HUDEP-2 (cell line): ENCODE results near the gene NIT1.
"Not testable (repeated sequence)": the region's sequence is repeated elsewhere in the genome, so short reads cannot be mapped to it uniquely, and the experiment has no call there.

Experiments used
- DNase-seq, 76 experiments: peaks; one replicate each; lab custom pipeline; 2025; ENCODE audit not compliant: unreplicated experiment in 76 of 76; lab: John Stamatoyannopoulos, UW

NIT1 gene

GRCh38 chr1:161111117-161111516 is 6.8 kb upstream of the NIT1 start:
- DNase-seq: no peak

- DNase-seq: no peak
Measured at GRCh38 chr1:161111527-161111926, 6.4 kb upstream of the NIT1 start.

GRCh38 chr1:161113915-161114314 is 4.0 kb upstream of the NIT1 start:
- no peak for DNase-seq

GRCh38 chr1:161114556-161114955 is 3.3 kb upstream of the NIT1 start:
- DNase-seq: no peak

GRCh38 chr1:161115132-161115711 is 2.7 kb upstream of the NIT1 start:
- no peak for DNase-seq

- DNase-seq: not testable (repeated sequence)
Measured at GRCh38 chr1:161115961-161116360, 1.9 kb upstream of the NIT1 start.

- DNase-seq: peak in 73 of 76 experiments; percentile 18 to 74 (median 56)
Measured at GRCh38 chr1:161119092-161119903, 1.4 kb downstream of the NIT1 start.

GRCh38 chr1:161121042-161121650 is 3.2 kb downstream of the NIT1 start:
- no peak for DNase-seq

- DNase-seq: no peak
Measured at GRCh38 chr1:161121834-161122233, 3.9 kb downstream of the NIT1 start.

GRCh38 chr1:161122967-161123366 is 5.1 kb downstream of the NIT1 start:
- no peak for DNase-seq

GRCh38 chr1:161127649-161128048 is 9.7 kb downstream of the NIT1 start:
- no peak for DNase-seq

- DNase-seq: peak in 1 of 76 experiments; percentile 4
Measured at GRCh38 chr1:161128591-161129420, 10.9 kb downstream of the NIT1 start.

- DNase-seq: no peak
Measured at GRCh38 chr1:161130266-161130665, 12.4 kb downstream of the NIT1 start.

- DNase-seq: peak in 1 of 76 experiments; percentile 44
Measured at GRCh38 chr1:161131523-161132409, 13.9 kb downstream of the NIT1 start.

- DNase-seq: peak; percentile 23 to 97 (median 90)
Measured at GRCh38 chr1:161132410-161133219, 14.7 kb downstream of the NIT1 start, which contains the start of gene DEDD. DEDD (minus strand) TSS chr1:161132667; CDS start chr1:161124462, 8,205 bp downstream.

GRCh38 chr1:161133220-161133740 is 15.4 kb downstream of the NIT1 start:
- DNase-seq: peak in 2 of 76 experiments; percentile 33 to 40

GRCh38 chr1:161137881-161138280 is 20.0 kb downstream of the NIT1 start:
- no peak for DNase-seq

- DNase-seq: no peak
Measured at GRCh38 chr1:161138431-161138830, 20.5 kb downstream of the NIT1 start.

GRCh38 chr1:161139766-161140165 is 21.9 kb downstream of the NIT1 start:
- DNase-seq: peak in 35 of 76 experiments; percentile 4 to 57 (median 27)
